Right lobe of liver (tissue), 4 donors: ENCODE results near the gene PRKAG2.

Experiments
- CTCF ChIP-seq, 4 donors: fragments of 200-600 bp in 3 of 4; fragments of 450-650 bp in 1 of 4; IDR thresholded peaks; one replicate each; pipeline versions ENCODE4 v1.5.1 to v1.8.0; 2016 to 2022; ENCODE audit warnings: antibody characterized with exemption in 4 of 4, mild to moderate bottlenecking in 2 of 4
- POLR2A ChIP-seq: fragments of 450-650 bp; IDR thresholded peaks from one replicate; pipeline ENCODE4 v1.6.1; 2017; ENCODE audit warnings: antibody characterized with exemption, mild to moderate bottlenecking
- donor health status: DM: no; HTN: no; CAD: no.
- donor health status: DM: no; HTN: no; CAD: no.
- donor health status: DM: no; HTN: yes; CAD: no.

GRCh38 chr7:151529842-151530241 lies 347.1 kb downstream of the PRKAG2 start:
- no peak for TF ChIP-seq POLR2A
- no peak for TF ChIP-seq CTCF (IDR thresholded peaks at IDR 0.05)
